GM18505 (cell line): Measurements from ENCODE around the gene SLC16A2.

Experiments
- ATAC-seq: cut with Tn5 transposase; IDR thresholded peaks from one replicate; pipeline ENCODE4 v1.9.1; 2021; ENCODE audit not compliant: unreplicated experiment
- POLR2A ChIP-seq: IDR thresholded peaks from 4 replicates; pipeline ENCODE4 v1.6.1; 2011; ENCODE audit warnings: borderline replicate concordance; ENCODE audit not compliant: insufficient read depth, insufficient read length; ENCODE audit errors: extremely low read depth

SLC16A2 gene

GRCh38 chrX:74422576-74423288 is 1.4 kb downstream of the SLC16A2 start:
- TF ChIP-seq POLR2A, result no peak
- no peak for ATAC-seq

- TF ChIP-seq POLR2A, result no peak
- no peak for ATAC-seq
Observed at GRCh38 chrX:74423289-74423998, 2.2 kb downstream of the SLC16A2 start.

GRCh38 chrX:74426071-74426470 is 4.8 kb downstream of the SLC16A2 start:
- ATAC-seq, result no peak
- TF ChIP-seq POLR2A, result no peak

- TF ChIP-seq POLR2A, result no peak
- ATAC-seq, result no peak
Observed at GRCh38 chrX:74426615-74427014, 5.3 kb downstream of the SLC16A2 start.

GRCh38 chrX:74431797-74432196 is 10.5 kb downstream of the SLC16A2 start:
- no peak for TF ChIP-seq POLR2A
- ATAC-seq, result no peak

GRCh38 chrX:74434336-74434735 is 13.0 kb downstream of the SLC16A2 start:
- ATAC-seq, result no peak
- no peak for TF ChIP-seq POLR2A

- TF ChIP-seq POLR2A, result no peak
- ATAC-seq, result no peak
Observed at GRCh38 chrX:74437530-74437929, 16.2 kb downstream of the SLC16A2 start.

- TF ChIP-seq POLR2A, result no peak
- ATAC-seq, result no peak
Observed at GRCh38 chrX:74438764-74439163, 17.5 kb downstream of the SLC16A2 start.

GRCh38 chrX:74445099-74445498 is 23.8 kb downstream of the SLC16A2 start:
- no peak for TF ChIP-seq POLR2A
- no peak for ATAC-seq

- no peak for TF ChIP-seq POLR2A
- no peak for ATAC-seq
Observed at GRCh38 chrX:74446876-74447275, 25.6 kb downstream of the SLC16A2 start.

GRCh38 chrX:74448669-74449068 is 27.4 kb downstream of the SLC16A2 start:
- no peak for TF ChIP-seq POLR2A
- no peak for ATAC-seq

- ATAC-seq, result no peak
Observed at GRCh38 chrX:74449322-74449936, 28.1 kb downstream of the SLC16A2 start.

GRCh38 chrX:74449937-74450330 is 28.6 kb downstream of the SLC16A2 start:
- no peak for ATAC-seq
- no peak for TF ChIP-seq POLR2A

More at GRCh38 chrX:74449322-74449936, 28.1 kb downstream of the SLC16A2 start:
- TF ChIP-seq POLR2A, result no peak
